HG02885 (cell line): ENCODE results near the gene LDHB.
"Not testable (repeated sequence)": the region's sequence is repeated elsewhere in the genome, so short reads cannot be mapped to it uniquely, and the experiment has no call there.

Experiments
- ATAC-seq: cut with Tn5 transposase; IDR thresholded peaks from one replicate; pipeline ENCODE4 v1.9.1; 2021; ENCODE audit warnings: mild to moderate bottlenecking; ENCODE audit not compliant: unreplicated experiment, poor library complexity

LDHB gene

DNA sequence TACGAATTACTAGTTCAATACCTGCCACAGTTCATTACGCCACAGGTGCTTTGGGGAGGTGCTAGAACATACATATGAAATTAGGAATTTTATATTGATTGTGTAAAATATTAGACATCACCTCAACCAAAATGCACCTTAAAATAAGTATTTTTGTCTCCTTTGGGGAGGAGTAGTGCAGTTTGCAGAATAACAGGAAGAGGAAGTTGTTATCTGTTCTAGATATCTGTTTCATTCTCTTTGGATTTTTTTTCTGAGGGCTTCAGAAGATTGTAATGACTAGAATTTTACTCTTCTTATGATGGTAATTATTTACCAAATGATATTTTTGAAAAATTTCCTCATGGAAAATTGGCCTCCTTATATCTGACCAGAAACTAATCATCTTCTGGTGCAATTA, 43.1 kb downstream of the LDHB start:
- ATAC-seq: no peak

DNA sequence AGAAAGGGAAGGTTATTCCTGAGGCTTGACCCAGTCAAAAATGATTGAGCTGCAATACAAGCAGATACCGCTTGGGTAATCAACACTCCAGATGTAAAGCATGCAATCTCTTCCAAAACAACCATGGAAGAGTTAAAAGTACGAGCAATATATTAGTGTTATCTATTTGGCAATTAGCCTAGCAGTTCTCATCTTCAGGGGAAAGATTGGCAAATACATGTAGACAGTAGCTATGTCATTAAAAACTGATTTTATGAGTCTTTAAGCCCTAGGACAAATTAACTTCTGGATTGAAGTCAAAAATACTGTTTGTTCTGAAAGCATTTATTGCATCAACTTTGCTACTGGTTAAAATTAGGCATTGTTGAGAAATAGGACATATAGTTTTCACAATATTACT, 43.7 kb downstream of the LDHB start:
- ATAC-seq: no peak

DNA sequence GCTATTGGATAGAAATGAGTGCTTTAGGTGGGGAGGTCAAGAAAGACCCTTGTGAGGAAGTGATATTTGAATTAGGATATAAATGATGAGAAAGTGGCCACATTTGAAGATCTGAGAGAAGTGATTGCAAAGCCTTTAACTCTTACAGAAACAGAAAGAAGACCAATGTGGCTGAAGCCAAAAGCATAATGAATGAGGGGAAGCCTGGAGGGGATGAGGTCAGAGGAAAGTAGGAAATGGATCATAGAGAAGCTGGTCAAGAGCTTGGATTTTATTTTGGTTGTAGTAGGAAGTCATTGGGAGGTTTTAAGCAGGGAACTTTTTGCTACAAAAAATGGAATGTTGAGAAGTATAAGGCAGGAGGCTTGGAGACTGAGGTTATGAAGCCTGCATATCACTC, 49.4 kb downstream of the LDHB start:
- no peak for ATAC-seq

DNA sequence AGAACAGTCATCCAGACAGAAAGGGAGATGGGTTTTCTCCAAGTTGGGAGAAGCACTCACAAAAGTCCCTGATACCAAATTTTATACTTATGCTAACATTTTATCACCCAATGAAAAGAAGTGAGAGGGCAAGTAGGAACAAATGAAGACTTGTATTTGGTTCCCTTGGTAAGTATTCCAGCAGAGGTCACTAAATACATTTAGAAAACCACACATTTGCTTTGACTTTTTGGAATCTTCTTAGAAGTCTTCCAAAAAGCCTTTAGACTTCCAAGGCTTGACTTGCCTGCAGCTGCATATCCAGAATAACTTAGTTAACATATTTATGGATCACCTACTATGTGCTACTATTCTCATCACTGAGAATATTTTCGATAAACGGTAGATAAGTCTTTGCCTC, 49.9 kb downstream of the LDHB start:
- no peak for ATAC-seq

DNA sequence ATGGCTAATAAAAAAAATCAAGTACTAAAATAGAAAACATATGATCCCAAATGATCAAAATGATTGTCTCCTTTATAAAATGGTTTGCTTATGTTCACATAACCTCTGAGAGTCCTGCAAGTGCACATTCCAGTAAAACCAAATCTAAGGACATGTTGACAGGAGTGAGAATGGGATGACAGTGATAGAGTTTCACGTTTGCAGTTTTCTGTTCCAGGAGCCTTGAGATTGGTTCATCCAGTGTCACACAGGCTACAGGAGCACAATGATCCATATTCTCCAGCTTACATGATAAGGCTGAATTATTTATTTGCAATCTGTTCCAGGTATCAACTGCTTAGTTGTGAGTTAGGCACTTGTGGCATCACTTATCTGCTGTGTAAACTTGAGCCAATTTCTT, 51.5 kb downstream of the LDHB start:
- ATAC-seq: no peak

DNA sequence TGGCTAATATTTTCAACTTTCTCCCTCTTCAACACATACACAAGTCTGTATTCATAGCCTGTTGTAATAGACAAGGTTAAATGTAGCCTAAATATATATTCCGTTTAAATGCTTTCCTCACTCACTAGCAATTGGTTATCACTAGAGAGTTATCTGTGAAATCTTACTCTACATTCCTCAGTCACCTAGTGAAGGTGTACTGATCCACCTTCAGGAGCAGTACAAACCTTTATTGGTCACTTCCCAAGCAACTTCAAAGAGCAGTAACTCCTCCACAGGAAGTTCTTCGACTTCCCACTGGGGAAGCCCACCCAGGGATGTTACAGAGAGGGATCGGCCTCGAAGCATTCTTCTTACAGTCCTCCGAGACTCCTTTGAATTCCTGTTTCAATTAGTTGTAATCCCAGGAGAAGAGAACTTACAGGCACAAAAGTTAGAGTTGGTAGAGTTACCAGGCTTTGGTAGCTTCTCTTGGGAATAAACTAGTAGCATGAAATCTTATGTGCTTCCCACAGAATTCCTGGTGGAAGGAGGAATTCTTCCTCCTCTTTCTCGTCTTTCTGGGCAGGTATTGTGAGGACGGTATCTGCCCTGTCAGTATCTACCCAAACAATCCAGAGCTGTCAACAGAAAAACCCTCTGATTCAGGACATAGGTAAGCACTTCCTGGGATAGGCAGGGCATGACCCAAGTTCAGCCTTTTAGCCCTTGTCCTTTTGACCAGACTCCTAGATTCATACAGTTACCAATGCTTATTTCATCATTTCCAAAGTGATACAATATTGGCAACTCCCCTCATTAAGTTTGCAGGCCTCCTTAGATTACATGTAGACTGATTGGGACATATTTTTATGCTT, 53.2 kb downstream of the LDHB start, which contains the start of gene GYS2:
GYS2 (minus strand) TSS at position 603 of the 857 bp plus-strand sequence; CDS start at position 348, 255 bp downstream.
- no peak for ATAC-seq

DNA sequence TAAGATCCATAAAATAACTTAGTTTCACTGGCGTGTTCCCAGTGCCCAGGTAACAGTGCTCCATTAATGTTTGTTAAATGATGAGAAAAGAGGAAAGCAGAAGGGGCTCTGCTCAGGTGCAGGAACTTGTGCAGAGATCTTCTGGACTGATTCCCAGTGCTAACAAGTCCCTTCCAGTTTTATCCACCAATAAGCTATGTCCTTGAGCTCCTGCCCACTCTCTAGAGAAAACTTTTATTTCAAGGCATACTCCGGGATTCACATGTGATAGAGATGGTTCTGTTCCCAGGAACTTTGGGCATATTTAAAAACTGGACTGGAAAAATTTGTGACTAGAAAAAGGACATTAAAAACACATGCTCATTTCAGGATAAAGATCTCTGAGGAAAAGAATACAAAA, 54.9 kb downstream of the LDHB start:
- no peak for ATAC-seq

DNA sequence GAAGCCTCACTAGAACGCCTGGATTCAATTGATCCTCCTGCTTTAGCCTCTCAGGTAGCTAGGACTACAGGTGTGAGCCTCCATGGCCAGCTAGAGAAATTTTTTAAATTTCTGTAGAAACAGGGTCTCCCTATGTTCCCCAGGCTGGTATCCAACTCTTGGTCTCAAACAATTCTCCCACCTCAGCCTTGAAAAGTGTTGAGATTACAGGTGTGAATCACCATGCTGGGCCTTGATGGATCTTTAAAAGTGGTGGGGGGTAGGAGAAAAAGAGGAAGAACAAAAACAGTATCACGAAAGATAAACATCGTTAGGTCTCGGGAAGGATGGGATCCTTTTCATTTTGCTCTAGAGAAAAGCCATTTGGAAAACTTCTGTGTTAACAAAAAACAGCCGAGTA, 57.4 kb downstream of the LDHB start:
- no peak for ATAC-seq

DNA sequence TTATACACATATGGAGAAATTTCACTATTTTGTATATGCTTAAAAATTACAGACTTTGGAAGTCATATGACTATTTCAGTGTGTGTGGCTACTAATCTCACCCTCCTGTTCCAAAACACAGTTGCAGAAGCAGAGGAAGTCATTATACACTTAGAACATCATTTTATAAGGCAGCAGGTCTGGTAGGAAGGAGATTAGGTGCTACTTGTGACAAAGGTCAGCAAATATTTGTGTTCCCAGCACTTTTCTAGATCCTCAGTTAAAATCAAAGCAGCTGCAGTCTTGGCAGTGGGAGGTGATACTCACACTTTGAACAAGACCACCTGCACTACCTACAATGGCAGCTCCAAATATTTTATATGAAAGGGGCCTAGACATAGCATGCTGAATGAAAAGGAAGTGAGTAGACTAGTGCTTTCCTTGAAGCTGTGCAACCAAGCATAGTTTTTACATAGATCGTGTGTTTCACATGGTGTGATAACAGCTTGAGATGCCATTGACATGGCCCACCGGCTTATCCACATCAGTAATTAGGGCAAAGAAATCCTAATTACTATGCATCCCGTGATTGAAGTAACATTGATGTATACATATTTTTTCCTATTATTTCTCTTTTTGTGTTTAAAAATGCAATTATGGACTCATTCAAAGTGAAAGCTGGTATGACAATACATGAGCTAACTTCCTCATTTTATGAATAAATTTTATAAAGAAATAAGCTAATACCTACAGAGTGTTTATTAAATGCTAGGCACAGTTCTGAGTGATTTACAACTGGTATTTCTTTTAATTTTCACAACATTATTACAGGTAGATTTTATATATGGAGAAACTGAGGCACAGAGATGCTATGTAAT, 58.3 kb downstream of the LDHB start:
- ATAC-seq: peak; percentile 71

DNA sequence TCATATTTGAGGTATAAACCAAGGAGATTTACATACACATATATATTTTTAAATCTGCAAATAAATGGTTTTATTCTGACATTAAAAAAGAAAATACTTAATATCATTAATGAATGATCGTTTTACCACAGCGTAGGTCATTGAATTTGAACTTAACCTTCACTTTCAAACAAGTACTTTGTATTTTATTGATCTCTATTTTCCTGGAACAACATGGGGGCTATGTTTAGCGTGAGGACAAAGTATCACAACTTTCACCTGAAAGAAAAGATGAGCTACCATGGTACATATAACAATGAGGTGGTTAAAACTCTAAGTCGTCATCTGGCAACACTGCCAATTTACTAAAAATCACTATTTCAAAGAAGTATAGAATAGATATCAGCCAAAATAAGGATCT, 59.0 kb downstream of the LDHB start:
- no peak for ATAC-seq

DNA sequence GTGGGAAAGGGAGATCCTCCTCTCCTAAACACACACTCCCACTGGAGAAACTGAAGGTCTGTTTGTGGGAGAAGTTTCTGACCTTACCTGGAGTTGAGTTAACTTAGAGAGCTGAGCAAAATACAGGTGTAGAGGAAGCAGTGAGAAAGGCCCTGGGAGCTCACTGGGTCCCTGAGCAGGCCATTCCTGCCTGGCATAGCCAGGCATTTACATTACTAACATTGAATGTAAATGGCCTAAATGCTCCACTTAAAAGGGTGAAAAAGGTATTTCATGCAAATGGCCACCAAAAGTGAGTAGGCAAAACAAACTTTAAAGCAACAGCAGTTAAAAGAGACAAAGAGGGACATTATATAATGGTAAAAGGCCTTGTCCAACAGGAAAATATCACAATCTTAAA, 62.3 kb downstream of the LDHB start:
- not testable (repeated sequence) for ATAC-seq

DNA sequence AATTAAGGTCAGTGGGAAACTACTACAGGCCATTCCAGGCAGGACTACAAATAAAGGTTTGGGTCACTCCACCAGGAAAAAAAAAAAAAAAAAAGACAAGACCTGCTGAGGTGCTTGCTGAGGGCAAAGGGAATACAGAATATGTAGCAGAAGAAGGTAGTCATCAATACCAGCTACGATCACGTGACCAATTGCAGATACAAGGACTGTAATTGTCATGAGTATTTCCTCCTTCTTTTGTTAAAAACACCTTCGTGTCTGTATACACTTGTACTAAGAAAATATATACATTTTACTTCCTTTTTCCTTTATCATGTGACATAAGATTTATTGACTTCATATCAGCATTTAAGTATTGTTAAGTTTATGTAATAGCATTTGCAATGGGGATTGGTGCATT, 72.2 kb downstream of the LDHB start:
- no peak for ATAC-seq
